Retina (tissue), 1 donor: ENCODE data around the gene PTPN2.
"Not testable (repeated sequence)": the region's sequence is repeated elsewhere in the genome, so short reads cannot be mapped to it uniquely, and the experiment has no call there.

Experiments used
- DNase-seq: peaks from one replicate; pipeline ENCODE4 v3.0.0-alpha.2; 2016

Gene PTPN2

DNA sequence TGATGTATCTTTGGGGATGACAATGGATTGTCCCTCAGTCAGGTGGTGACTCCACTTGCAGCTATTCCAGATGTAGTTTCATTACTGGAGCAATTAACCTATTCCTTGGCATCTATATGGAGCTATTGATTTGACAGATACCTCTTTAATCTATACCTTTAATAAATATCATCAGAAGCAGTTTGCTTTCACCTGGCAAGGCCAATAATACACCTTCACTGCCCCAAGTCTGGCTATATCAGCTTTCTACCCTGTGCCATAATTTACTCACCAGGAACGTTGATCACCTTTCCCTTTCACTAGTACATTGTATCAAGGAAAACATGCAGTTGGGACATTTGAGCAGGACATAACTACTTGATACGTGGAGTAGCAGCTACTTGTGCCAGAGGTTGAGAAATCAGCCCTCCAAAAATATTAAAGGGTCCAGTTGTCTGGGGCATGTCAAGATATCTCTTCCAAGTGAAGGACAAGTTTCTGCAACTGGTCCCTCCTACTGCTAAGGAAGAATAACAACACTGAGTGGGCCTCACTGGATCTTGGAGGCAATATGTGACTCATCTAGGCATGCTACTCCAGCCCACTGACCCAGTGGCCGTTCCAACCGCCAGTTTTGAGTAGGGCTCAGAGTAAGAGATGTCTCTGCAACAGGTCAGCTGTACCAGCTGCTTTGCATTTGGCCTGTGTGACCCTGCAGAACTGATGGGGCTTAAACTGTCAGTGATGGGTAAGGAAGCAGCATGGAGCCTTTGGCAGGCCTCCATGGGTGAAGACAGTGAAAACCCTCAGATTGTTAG lies 114.2 kb downstream of the PTPN2 start:
- no peak for DNase-seq

DNA sequence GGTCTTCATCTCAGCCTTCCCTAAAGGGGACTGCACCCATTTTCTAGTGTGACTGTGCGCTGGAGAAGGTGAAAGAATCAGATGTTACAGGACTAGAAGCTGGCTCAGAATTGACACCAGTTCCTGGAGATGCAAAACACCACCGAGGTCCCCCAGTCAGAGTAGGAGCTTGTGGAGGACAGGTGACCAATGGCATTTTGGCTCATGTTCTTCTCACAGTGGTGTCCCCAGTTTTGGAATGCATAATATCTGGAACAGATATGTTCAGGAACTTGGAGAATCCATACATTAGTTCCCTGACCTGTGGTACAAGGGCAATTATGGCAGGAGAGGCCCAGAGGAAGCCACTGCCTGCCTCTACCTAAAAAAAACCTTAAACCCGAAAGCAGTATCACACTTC lies 114.9 kb downstream of the PTPN2 start:
- no peak for DNase-seq

- DNase-seq = no peak
Observed at GRCh38 chr18:12768625-12769024, 115.4 kb downstream of the PTPN2 start.

- DNase-seq = no peak
Observed at GRCh38 chr18:12767580-12768155, 116.4 kb downstream of the PTPN2 start.

DNA sequence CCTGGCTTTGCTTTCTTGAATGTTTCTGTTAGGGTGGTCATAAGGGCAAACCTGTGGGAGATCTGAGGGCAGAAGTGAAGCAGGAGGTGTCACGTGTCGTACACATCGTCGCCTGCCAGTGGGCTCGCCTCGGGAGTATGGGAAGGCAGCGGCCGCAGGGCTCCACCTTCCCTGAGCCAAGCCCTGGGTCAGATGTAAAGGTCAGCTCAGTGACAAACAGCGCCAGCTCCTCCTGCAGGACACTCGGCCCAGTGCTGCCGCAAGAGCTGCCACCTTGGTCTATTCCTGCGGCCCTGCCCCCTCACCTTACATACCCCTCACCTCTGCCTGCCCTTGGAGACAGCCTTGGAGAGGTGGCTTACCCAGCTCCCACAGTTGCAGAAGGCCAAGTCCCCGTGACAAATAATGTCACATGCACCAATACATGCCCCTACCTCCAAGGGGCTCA lies 117.0 kb downstream of the PTPN2 start:
- DNase-seq = no peak

GRCh38 chr18:12765586-12765985 lies 118.5 kb downstream of the PTPN2 start:
- no peak for DNase-seq

DNA sequence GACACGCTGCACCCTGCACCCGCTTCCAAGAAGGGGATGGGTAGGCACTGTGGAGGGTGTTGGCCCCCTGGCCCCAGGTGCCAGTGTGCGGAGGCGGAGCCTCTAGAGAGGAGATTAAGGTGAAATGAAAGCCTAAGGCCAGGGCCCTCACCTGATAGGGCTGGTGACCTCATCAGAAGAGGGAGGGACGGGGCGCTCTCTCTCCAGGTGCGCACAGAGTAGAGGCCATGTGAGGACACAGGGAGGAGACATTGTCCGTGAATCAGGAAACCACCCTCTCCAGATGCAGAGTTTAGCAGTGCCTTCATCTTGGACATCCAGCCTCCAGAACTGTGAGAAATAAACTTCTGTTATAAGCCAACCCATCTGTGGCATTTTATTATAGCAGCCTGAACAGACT lies 118.9 kb downstream of the PTPN2 start:
- no peak for DNase-seq

GRCh38 chr18:12758566-12758965 lies 125.5 kb downstream of the PTPN2 start:
- not testable (repeated sequence) for DNase-seq

- DNase-seq = not testable (repeated sequence)
Observed at GRCh38 chr18:12756619-12757239, 127.3 kb downstream of the PTPN2 start.

GRCh38 chr18:12755606-12756005 lies 128.4 kb downstream of the PTPN2 start:
- DNase-seq = not testable (repeated sequence)

DNA sequence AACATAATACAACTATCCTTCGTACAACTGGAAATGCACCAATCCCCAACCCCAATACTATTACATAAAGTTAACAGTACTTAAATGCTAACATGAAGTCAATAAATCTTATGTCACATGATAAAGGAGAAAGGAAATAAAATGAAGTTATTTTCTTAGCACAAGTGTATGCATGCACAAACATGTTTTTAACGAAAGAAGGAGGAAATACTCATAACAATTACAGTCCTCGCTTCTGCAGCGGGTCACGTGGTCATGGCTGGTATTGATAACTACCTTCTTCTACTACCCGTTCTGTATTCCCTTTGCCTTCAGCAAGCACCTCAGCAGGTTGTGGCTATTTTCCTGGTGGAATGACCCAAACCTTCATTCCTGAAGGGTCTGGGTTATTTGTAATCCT lies 129.5 kb downstream of the PTPN2 start:
- DNase-seq = no peak

DNA sequence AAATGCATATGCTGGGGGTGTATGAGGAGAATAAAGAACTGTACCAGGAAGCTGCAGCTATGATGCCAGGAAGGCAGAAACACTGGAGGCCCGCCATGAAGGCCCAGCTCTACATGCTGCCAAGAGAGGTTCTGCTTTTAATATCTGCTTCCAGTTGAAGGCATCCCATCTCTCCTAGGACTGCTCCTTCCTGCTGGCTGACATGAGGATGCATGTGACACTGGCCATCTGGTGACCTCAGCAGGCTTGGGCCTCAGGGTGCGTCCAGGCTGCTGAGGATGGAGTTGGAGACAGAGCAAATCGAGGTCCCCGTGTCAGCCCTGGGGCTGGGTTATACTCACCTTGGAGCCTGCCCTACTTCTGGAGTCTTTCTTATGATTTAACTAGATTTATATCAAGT lies 132.1 kb downstream of the PTPN2 start:
- DNase-seq = no peak

GRCh38 chr18:12751503-12751884 lies 132.5 kb downstream of the PTPN2 start:
- no peak for DNase-seq

DNA sequence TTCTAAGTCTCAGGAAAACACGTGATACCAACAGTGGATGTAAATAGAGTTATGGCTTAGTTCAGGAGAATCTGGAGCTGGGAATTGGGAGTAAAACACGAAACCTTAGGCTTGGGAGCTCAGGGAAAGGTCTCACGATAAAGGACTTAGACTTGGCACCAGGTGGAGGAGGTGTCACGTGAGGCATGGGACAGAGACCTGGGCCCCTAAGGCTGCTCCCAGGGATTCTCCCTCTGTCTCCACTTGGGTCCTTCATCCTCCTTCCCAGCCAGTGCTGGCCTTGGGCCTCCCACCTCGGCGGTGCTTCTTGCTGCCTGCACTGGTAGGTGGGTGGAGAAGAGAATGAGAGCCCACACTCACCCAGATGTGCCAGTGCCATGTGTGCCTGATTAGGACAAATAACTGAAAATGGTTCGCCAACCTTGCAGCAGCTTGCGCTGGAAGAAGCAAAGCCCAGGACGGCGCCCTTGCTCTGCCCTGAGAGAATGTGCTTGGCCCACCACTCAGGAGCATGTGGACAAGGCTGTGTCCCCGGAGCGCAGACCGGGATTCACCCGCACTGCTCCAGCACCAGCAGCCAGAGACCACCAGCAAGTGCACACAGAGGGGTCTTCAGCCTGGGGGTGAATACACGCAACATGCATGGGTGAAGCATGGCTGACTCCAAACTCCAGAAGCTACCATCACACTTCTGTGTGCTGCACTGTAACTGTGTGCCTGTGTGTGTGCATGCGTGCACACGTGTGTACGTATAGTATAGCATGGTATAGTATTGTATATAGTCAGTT lies 133.1 kb downstream of the PTPN2 start:
- no peak for DNase-seq

- DNase-seq = no peak
Observed at GRCh38 chr18:12750076-12750714, 133.8 kb downstream of the PTPN2 start.

GRCh38 chr18:12749121-12749520 lies 134.9 kb downstream of the PTPN2 start:
- DNase-seq = no peak

DNA sequence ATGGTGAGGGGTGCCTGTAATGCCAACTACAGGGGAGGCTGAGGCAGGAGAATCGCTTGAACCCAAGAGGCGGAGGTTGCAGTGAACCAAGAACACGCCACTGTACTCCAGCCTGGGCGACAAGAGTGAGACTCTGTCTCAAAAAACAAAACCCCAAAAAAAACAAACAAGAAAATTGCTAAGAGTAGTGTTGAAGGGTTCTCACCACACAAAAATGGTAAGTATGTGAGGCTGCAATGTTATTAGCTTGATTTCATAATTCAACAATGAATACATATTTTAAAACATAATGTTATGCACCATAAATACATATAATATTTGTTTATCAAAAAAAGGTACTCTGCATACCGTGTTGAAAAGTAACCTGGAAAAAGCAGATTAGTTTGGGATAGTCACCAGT lies 135.4 kb downstream of the PTPN2 start:
- DNase-seq = no peak

DNA sequence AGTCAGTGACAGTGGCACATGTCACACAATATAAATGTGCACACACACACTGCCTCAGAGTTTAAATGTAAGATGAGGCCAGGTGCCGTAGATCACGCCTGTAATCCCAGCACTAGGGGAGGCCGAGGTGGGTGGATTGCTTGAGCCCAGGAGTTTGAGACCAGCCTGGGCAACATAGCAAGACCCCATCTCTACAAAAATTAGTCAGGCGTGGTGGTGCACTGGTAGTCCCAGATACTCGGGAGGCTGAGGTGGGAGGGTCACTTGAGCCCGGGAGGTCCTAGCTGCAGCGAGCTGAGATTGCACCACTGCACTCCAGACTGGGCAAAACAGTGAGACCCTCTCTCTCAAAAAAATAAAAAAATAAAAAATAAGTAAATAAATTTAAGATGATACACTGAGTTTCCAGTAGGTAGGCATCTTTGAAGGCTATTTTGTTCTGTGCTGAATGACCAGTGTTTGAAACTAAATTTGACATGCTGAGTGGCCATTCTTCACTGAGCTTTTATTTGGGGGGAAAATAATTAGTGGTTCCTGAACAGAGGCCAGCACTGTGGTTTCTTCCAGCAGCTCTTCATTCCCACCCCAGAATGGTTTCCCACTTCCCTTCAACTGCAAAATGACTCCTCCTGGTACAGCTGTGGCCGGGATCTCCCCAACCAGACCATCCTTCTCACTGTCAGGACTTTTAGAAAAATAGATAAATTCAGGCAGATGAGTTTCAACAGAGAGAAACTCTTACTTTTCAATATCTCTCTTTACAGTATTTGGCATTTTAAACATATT lies 136.3 kb downstream of the PTPN2 start:
- no peak for DNase-seq

- no peak for DNase-seq
Observed at GRCh38 chr18:12745095-12745795, 138.8 kb downstream of the PTPN2 start.

- DNase-seq = no peak
Observed at GRCh38 chr18:12744103-12744502, 139.9 kb downstream of the PTPN2 start.

DNA sequence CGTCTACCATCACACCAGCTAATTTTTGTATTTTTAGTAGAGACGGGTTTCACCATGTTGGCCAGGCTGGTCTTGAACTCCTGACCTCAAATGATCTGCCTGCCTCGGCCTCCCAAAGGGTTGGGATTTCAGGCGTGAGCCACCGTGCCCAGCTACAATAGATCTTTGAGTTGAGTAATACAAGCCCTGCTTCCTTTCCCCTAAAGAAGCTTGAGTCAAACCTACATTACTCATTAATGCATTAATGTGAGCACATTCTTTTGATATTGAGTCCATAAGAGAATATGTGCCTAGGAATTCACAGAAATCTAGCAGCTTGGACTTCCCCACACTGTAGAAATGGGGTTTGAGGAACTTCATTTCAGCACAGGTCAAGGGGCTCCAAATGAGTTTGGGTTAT lies 141.6 kb downstream of the PTPN2 start:
- DNase-seq = no peak
